Measurements from ENCODE around the gene VSTM2B.

VSTM2B gene

GRCh38 chr19:29515706-29516357 lies 10.0 kb upstream of the VSTM2B start:
- DNase-seq (ENCODE audit: low read depth) = no peak

GRCh38 chr19:29516358-29516725 lies 9.5 kb upstream of the VSTM2B start:
- no peak for DNase-seq (ENCODE audit: low read depth)

- no peak for DNase-seq (ENCODE audit: low read depth)
Measured at GRCh38 chr19:29516821-29517395, 8.9 kb upstream of the VSTM2B start.

GRCh38 chr19:29517412-29517811 lies 8.4 kb upstream of the VSTM2B start:
- no peak for DNase-seq (ENCODE audit: low read depth)

DNA sequence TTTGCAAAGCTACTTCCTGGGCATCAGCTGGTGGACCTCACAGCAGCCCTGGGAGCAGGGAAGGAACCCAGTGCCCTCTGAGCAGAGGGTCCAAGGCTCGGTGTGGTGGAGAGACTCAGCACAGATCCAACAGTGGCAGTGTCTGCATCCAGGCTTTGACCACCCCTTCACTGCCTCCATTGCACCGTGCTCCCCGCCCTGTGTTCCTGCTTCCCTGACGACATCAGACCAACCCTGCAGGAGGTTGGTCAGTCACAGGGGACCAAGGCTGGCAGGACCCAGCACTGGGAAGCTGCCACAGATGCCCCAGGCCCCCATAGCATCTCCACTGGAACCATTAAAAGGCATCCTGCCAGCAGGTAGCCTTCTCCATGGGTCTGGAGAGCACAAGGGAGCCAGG lies 7.8 kb upstream of the VSTM2B start:
- no peak for DNase-seq (ENCODE audit: low read depth)

DNA sequence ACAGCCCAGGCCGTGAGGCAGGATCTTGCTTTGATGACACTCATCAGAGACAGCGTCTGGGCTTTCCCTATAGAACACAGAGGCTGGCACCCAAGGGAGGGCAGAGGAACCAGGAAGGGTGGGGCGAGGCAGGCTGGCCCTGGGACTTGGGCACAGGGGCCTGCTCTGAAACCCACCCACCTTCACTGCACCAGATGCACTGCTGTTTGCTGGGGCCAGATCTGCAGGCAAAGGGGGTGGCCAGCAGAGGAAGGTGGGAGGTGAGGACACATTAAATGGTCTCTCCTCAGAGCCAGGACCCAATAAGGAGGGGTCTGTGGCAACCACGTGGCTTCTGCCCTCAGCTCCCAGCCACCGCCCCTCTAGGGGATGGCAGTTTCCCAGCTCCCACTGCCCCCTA lies 6.6 kb upstream of the VSTM2B start:
- no peak for DNase-seq (ENCODE audit: low read depth)

DNA sequence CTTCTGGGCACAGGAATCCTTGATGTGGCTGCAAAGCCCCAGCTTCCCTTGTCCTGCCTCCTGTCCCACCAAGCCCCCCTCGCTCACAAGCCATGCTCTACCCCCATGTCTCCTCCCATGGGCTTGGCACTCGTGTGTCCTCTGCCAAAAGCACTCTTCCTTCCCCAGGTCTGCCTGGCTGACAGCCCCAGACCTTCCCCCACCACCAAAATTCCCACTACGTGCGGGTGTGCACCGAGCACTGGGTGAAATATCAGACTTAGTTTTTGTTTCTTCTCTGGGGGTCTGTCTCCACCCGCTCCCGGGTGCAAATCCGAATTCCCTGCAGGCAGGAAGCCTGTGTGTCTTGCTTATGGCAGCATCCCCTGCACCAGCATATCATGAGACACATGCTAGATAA lies 5.9 kb upstream of the VSTM2B start:
- DNase-seq (ENCODE audit: low read depth) = no peak

DNA sequence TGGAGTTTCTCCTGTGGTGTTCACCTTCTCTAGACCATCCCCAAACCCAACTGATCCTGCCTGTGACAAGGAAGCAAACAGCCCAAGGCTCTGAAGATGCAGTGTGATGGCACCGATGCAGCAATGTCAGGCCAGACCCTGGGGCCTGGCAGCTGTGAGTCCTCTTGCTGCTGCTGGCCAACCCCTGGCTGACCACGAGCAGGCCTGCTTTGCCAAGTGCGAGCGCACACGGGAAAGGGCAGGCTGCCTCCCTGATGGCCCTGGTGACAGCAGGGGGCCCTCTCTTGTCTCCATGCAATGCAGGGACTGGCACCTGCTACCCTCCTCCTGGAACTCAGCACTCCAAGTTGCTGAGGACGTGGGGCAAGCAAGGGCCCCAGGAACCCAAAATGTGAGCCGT lies 5.4 kb upstream of the VSTM2B start:
- DNase-seq (ENCODE audit: low read depth) = no peak

GRCh38 chr19:29521291-29522075 lies 4.3 kb upstream of the VSTM2B start:
- DNase-seq (ENCODE audit: low read depth) = no peak

GRCh38 chr19:29523568-29523967 lies 2.2 kb upstream of the VSTM2B start:
- no peak for DNase-seq (ENCODE audit: low read depth)

- no peak for DNase-seq (ENCODE audit: low read depth)
Measured at GRCh38 chr19:29524201-29524911, 1.4 kb upstream of the VSTM2B start.

GRCh38 chr19:29524912-29525831 lies 622 bp upstream of the VSTM2B start:
- DNase-seq (ENCODE audit: low read depth) = no peak

DNA sequence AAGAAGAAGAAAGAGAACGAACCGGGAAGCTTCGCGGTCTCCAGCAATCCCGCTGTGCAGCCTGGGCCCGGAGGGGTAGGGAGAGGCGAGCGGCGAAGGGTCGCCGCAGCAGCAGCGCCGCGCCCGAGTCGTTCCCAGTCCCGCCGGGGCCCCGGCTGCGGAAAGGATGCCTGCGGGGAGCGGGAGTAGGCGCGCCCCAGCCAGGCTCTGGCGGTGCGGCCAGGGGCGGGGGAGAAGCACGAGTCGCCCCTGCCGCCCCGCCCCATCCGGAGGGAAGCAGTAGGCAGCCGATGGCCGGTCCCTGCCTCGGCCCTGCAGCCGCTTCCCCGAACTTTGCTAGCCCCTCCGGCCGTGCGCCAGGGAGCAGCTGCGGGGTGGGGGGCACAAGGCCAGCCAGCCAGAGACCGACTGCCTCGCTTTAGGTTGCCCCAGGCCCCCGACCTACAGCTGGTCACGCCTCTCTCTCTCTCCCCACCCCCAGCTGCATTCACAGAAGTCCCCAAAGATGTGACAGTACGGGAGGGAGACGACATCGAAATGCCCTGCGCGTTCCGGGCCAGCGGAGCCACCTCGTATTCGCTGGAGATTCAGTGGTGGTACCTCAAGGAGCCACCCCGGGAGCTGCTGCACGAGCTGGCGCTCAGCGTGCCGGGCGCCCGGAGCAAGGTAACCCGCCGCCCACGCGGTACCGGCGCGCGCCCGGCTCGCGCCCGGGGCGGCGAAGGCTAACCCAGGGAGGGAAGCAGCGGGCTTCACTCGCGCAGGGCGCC lies 1.1 kb downstream of the VSTM2B start:
- no peak for DNase-seq (ENCODE audit: low read depth)

DNA sequence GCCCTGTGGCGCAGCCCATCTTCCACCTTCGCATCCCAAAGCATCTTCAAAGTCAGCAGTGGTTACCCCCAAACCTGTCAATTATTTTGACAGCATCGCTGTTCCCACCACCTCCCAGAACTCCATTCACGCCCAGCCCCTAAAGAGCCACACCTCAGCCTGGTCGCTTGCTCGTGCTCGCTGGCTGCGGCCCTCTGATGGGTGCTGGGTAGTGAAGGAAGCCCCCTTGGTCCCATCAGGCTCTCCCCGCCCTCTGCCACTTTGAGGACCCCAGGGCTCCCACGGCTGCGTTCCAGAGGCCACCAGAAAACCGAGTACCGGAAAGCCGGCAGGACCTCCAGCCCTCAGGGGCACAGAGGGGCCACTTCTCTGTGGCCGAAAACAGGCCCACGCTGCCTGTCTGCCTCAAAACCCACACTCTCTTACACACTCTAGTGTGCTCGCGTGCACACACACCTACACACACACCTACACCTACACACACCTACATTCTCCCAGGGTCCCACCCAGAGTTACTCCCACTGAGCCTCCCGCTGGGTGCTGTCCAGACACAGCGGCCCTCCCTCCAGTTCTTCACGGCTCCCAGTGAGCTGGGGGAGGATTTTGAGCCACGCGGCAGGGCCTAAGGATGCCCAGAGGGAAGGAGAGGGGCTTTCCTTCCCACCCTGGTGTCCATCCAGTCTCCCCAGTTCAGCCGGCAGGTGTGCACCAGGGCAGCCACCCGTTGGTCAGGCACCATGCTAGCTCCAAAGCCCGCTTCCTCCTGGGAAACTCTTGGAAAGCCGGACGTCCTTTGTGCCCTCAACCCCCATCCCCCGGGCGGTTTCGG lies 1.9 kb downstream of the VSTM2B start:
- DNase-seq (ENCODE audit: low read depth) = no peak

DNA sequence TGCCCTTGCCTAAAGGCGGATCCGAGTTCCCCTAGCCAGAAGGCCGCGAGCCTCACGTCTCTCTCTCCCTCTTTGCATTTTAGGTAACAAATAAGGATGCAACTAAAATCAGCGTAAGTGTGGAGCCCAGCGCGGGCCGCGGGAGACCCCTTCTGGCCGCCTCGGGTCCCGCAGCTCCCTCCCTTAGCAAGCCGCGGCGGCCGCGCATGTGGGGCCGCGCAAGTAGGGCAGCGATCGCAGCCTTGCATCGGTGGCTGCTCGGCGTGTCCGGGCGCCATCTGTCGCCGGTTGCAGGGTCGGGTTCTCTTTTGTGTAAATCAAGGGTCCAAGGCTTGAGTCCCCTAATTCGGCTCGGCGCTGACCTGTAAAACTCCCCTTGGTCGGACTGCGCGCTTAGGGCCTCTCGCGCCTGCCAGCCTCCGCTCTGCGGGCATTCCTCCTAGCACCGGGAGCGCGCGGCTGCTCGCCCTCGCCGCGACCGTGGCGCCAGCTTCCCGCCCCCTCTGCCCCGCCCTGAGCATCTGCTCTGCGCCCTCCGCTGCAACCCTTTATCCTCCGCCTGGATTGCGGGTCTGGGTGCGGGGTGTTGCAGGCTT lies 2.7 kb downstream of the VSTM2B start:
- DNase-seq (ENCODE audit: low read depth) = peak; percentile 36

DNA sequence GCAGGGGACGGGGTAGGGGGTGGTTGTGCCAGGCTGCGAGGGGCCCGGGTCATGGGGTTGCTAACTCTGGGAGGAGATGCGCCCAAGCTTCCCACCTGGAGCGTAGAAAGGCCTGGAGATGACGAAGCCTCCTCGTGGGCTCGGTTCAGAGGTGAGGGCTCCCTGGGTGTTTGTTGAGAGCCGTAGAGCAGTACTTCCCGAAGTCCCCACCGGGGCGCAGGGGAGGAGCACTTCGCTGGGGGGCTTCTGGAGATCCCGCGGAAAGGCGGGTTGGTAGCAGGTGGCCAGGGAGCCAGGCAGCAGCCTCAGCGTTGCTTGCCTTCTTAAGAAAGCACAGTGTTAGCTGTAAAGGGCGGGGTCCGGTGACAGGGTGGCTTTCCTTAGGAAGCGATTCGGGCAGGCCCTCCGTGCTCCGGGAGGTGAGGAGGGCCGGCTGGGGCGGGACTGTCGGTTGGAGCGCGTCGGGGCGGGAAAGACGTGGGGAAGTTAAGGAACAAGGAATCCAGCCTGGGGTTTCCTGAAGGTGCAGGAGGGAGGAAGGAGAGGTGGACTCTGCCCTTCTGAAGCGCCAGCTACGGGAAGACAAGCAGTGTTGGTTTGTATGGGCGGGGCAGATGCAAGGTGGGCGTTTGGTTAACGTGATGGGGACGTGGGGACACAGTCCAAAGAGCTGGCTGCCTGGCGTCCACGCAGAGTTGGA lies 3.3 kb downstream of the VSTM2B start:
- DNase-seq (ENCODE audit: low read depth) = no peak

- no peak for DNase-seq (ENCODE audit: low read depth)
Measured at GRCh38 chr19:29529646-29530539, 4.1 kb downstream of the VSTM2B start.

All from amniotic epithelial cell (primary cell).